Thyroid gland (tissue), 4 donors: ENCODE data around the gene DGKB.

Source experiments
- CTCF ChIP-seq, 6 experiments: fragments of 200-600 bp in 3 of 6; fragments of 450-650 bp in 3 of 6; sonication (generic) in 3 of 6; IDR thresholded peaks; one replicate each; pipeline ENCODE4 v1.5.1; 2016 to 2019; ENCODE audit warnings: antibody characterized with exemption in 6 of 6, mild to moderate bottlenecking in 2 of 6, inconsistent platforms in 1 of 6, moderate library complexity in 1 of 6
- POLR2A ChIP-seq, 2 donors: fragments of 450-650 bp; IDR thresholded peaks; one replicate each; pipeline ENCODE4 v1.6.1; 2017; ENCODE audit warnings: antibody characterized with exemption in 2 of 2, mild to moderate bottlenecking in 2 of 2, moderate library complexity in 1 of 2

- TF ChIP-seq CTCF (IDR thresholded peaks at IDR 0.05) (no peak), POLR2A (IDR thresholded peaks at IDR 0.05) (no peak)
Measured at GRCh38 chr7:14510268-14510667, 392.3 kb downstream of the DGKB start.
